Right atrium auricular region (tissue), 2 donors: ENCODE measurements around the gene EPB41L4B. TPM values are rescaled to one million over a fixed set of nuclear protein-coding genes. Genes with fewer than 3 reads are reported as not detected.

ENCODE experiments used
- DNase-seq: peaks from one replicate; pipeline ENCODE4 v3.0.0-alpha.2; 2019; ENCODE audit warnings: low spot score
- H3K27ac ChIP-seq, 2 donors: fragments of 200-600 bp; sonication (generic); 1 replicate in 1 of 2; 2 replicates in 1 of 2; pipeline ENCODE4 v1.5.1; 2016 to 2019
- H3K27me3 ChIP-seq, 2 donors: fragments of 200-600 bp; sonication (generic); one replicate each; pipeline versions ENCODE4 v1.5.1 to v1.6.0; 2017 to 2019
- H3K36me3 ChIP-seq: fragments of 200-600 bp; sonication (generic); one replicate; pipeline ENCODE4 v1.5.1; 2016
- H3K4me1 ChIP-seq, 2 donors: fragments of 200-600 bp; sonication (generic); one replicate each; pipeline versions ENCODE4 v1.5.1 to v1.6.0; 2017 to 2019
- H3K4me3 ChIP-seq, 2 donors: fragments of 200-600 bp; sonication (generic); 1 replicate in 1 of 2; 2 replicates in 1 of 2; pipeline ENCODE4 v1.5.1; 2017 to 2019; ENCODE audit warnings: mild to moderate bottlenecking in 1 of 2, moderate library complexity in 1 of 2
- H3K9me3 ChIP-seq, 2 donors: fragments of 200-600 bp; sonication (generic); one replicate each; pipeline ENCODE4 v1.5.1; 2019
- CTCF ChIP-seq, 2 donors: fragments of 200-600 bp; sonication (generic); IDR thresholded peaks; one replicate each; pipeline ENCODE4 v1.5.1; 2019; ENCODE audit warnings: antibody characterized with exemption in 2 of 2
- total RNA-seq, 2 donors: library from RNA; depleted of rRNA; stranded (reverse); fragments of >200 nt; gene quantifications; one replicate each; pipeline ENCODE4 v1.1.0, GENCODE V29; 2016

Gene EPB41L4B
- total RNA-seq, 2 donors from 2014 or later, result 15.3 to 30.4 TPM

DNA sequence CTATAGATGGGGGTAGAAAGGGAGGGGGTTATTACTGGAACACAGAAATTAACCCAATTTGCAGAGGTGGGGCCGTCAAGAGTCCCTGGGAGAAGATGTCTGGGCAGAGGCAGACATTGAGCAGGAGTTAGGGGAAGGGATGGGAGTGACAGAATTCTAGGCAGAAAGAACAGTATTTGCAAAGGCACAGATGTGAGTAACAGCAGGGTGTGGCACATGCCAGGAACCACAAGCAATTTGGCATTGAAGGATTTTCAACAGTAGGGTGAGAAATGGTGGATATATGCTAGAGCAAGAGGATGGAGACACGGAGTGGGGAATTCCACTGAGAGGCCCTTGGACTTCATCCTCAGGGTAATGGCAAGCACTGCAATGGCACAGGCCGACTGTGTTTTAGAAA is 82.2 kb downstream of the EPB41L4B start:
- DNase-seq, result no peak
- no peak overlapping the region for H3K27ac ChIP-seq
- no peaks in the 10 kb centered on the region for H3K4me1 ChIP-seq
- H3K9me3 ChIP-seq, result no peaks in the 10 kb centered on the region
- H3K27me3 ChIP-seq, result no peaks in the 10 kb centered on the region
- no peak overlapping the region for H3K4me3 ChIP-seq
- no peak for TF ChIP-seq CTCF (IDR thresholded peaks at IDR 0.05)
- no peaks in the 10 kb centered on the region for H3K36me3 ChIP-seq

- H3K27ac ChIP-seq, result no peak overlapping the region
Measured at GRCh38 chr9:109238125-109238524, 82.7 kb downstream of the EPB41L4B start.

DNA sequence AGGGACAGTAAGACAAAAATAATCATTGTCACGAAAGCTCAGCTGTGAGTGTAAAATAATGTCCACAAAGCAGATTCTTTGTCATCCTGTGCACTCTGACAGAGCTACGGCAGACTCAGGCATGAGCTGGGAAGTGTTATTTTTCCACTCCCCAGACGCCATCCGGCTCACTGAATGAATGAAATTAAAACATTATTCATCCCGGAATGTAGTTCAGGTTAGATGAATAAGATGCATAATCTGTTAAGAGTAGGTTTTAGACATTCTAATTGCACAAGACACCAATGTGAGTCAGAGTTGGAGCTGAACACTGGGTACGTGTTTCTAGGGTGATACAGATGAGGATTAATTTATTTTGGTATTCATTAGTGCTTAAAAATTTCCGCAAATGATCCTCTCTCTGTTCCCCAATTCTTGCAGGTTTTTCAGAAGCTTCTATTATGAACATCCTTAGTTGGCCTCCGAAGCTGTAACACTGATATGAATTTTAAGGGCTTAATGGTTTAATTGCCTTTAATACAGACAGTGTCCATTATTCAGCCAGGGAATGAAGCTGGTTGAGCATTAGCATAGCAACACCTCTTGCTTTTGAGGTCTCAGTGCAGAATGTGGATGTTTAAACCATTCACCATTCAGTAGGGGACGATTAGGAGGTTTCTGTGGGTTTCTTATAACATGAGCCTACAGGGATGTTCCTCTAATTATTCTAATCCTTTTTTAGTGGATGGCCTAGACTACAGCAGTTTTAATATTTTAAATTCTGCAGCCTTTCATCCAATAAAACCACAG is 88.2 kb downstream of the EPB41L4B start:
- no peak overlapping the region for H3K4me3 ChIP-seq
- no peak for TF ChIP-seq CTCF (IDR thresholded peaks at IDR 0.05)
- DNase-seq, result no peak
- H3K27ac ChIP-seq, result no peak overlapping the region
- H3K4me1 ChIP-seq, result no peaks in the 10 kb centered on the region
- H3K9me3 ChIP-seq, result no peaks in the 10 kb centered on the region
- no peaks in the 10 kb centered on the region for H3K36me3 ChIP-seq
- H3K27me3 ChIP-seq, result no peaks in the 10 kb centered on the region

More at GRCh38 chr9:109238125-109238524, 82.7 kb downstream of the EPB41L4B start:
- Histone ChIP-seq H3K4me3 (no peak overlapping the region), H3K36me3 (no peaks in the 10 kb centered on the region), H3K27me3 (no peaks in the 10 kb centered on the region), H3K9me3 (no peaks in the 10 kb centered on the region), H3K4me1 (no peaks in the 10 kb centered on the region)
- no peak for DNase-seq
- TF ChIP-seq CTCF (IDR thresholded peaks at IDR 0.05), result no peak

DNA sequence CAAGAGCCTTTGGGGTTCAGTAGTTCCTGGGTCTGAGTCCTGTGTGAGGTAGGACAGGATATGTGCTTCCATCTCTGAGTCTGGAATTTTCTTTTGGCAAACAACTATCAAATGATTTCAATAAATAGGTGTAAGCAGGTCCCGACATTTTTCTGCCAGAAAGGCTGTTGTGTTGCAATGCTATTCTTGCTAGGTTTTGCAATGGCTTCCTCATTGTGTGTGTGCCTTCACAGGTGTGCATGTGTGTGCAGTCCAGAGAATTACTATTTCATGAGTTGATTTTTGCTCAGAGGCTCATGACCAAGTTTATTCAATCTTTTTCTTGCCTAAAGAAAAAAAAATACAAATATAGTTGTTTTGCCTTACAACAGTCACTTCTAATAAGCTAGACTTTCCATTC is 89.3 kb downstream of the EPB41L4B start:
- Histone ChIP-seq H3K27ac (no peak overlapping the region), H3K4me1 (no peaks in the 10 kb centered on the region)
- TF ChIP-seq CTCF (IDR thresholded peaks at IDR 0.05), result no peak

GRCh38 chr9:109230277-109230676 is 90.6 kb downstream of the EPB41L4B start:
- Histone ChIP-seq H3K27ac (no peak overlapping the region), H3K4me3 (no peak overlapping the region), H3K36me3 (no peaks in the 10 kb centered on the region), H3K27me3 (no peaks in the 10 kb centered on the region), H3K9me3 (no peaks in the 10 kb centered on the region), H3K4me1 (no peaks in the 10 kb centered on the region)
- DNase-seq, result no peak
- TF ChIP-seq CTCF (IDR thresholded peaks at IDR 0.05), result no peak

More for the DNA sequence above, 89.3 kb downstream of the EPB41L4B start:
- H3K27me3 ChIP-seq, result no peaks in the 10 kb centered on the region
- H3K36me3 ChIP-seq, result no peaks in the 10 kb centered on the region
- H3K4me3 ChIP-seq, result no peak overlapping the region
- DNase-seq, result no peak
- H3K9me3 ChIP-seq, result no peaks in the 10 kb centered on the region

DNA sequence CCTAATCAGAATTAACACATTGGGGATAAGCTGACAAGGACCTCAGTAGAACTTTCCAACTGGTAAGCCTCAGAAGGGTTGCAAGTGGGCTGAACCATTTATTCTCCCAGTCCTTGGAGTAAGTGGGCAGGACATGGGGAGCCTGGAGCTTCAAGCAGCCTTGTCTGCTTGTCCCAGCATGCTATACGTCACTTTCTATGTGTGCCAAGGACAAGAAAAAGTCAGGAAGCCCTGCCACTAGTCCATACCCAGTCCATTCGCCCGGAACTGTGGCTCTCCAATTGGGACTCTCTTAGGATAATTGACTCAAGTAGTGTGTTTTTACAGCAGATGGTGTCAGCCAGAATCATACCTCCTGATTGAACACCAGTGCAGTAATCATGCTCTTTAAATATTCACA is 91.2 kb downstream of the EPB41L4B start:
- no peak for TF ChIP-seq CTCF (IDR thresholded peaks at IDR 0.05)
- H3K27me3 ChIP-seq, result no peaks in the 10 kb centered on the region
- no peaks in the 10 kb centered on the region for H3K36me3 ChIP-seq
- no peak overlapping the region for H3K4me3 ChIP-seq
- no peak for DNase-seq
- H3K9me3 ChIP-seq, result no peaks in the 10 kb centered on the region
- H3K4me1 ChIP-seq, result no peaks in the 10 kb centered on the region
- H3K27ac ChIP-seq, result no peak overlapping the region
